ENCODE data around the gene RGMB.

- no peak for TF ChIP-seq EZH2 (IDR thresholded peaks at IDR 0.05; ENCODE audit: insufficient read depth, poor library complexity, severe bottlenecking)
- no peak for TF ChIP-seq EZH2phosphoT487 (IDR thresholded peaks at IDR 0.05; ENCODE audit: insufficient read depth, low read depth)
Observed at GRCh38 chr5:98793223-98793622, 19.8 kb downstream of the RGMB start.
